HEK293 (cell line): ENCODE results near the gene MAP1LC3B2.
A peak's percentile ranks its signal among the peaks of the same experiment; 100 is the strongest.

Experiments
- CTCF ChIA-PET: fragments of 350-600 bp; formaldehyde crosslinking; extraction: SDS; loops from one replicate; lab custom pipeline; 2021; ENCODE audit warnings: antibody characterized with exemption; lab: Yijun Ruan, JAX
- POLR2A ChIA-PET: fragments of 300-600 bp; formaldehyde crosslinking; extraction: SDS; loops from one replicate; lab custom pipeline; 2020; ENCODE audit warnings: antibody characterized with exemption, inconsistent platforms; lab: Yijun Ruan, JAX
- H3K27ac ChIP-seq: fragments of 200-500 bp; sonication (Bioruptor generic); 2 replicates; pipeline ENCODE4 v1.5.1; 2014; ENCODE audit warnings: low read depth, low read length, control low read depth, inconsistent platforms; ENCODE audit errors: extremely low read depth
- H3K36me3 ChIP-seq, 2 experiments: fragments of 200-500 bp in 1 of 2; sonication (Bioruptor generic) in 1 of 2; 1 replicate in 1 of 2; 2 replicates in 1 of 2; pipeline ENCODE4 v1.5.1; 2014 to 2017; ENCODE audit warnings: inconsistent platforms in 2 of 2, low read length in 2 of 2; ENCODE audit not compliant: control insufficient read depth in 2 of 2, insufficient read depth in 1 of 2
- H3K4me1 ChIP-seq: fragments of 200-500 bp; sonication (Bioruptor generic); 2 replicates; pipeline ENCODE4 v1.5.1; 2014; ENCODE audit warnings: mild to moderate bottlenecking, low read length, inconsistent platforms; ENCODE audit not compliant: control insufficient read depth, insufficient read depth
- H3K4me3 ChIP-seq: 2 replicates; pipeline ENCODE4 v1.5.1; 2011; ENCODE audit warnings: low read depth, mild to moderate bottlenecking, control low read depth, low read length, moderate library complexity
- H3K9me3 ChIP-seq: fragments of 200-500 bp; sonication (Bioruptor generic); 2 replicates; pipeline ENCODE4 v1.5.1; 2014; ENCODE audit warnings: low read depth, low read length, inconsistent platforms; ENCODE audit not compliant: control insufficient read depth, insufficient read depth
- ELK4 ChIP-seq: IDR thresholded peaks from 2 replicates; pipeline ENCODE4 v1.6.1; 2011; ENCODE audit warnings: mild to moderate bottlenecking, low read depth, low read length, borderline replicate concordance
- KLF17 ChIP-seq: fragments of 450-650 bp; formaldehyde crosslinking; IDR thresholded peaks from 2 replicates; pipeline ENCODE4 v1.5.1; 2016; ENCODE audit warnings: missing biosample characterization, missing genetic modification characterization
- KLF9 ChIP-seq: fragments of 450-650 bp; formaldehyde crosslinking; IDR thresholded peaks from 2 replicates; pipeline ENCODE4 v1.5.1; 2016; ENCODE audit warnings: missing biosample characterization, missing genetic modification characterization, low read depth
- PATZ1 ChIP-seq: fragments of 450-650 bp; formaldehyde crosslinking; IDR thresholded peaks from 2 replicates; pipeline ENCODE4 v1.5.1; 2016; ENCODE audit warnings: missing biosample characterization, missing genetic modification characterization
- PRDM10 ChIP-seq: fragments of 450-650 bp; formaldehyde crosslinking; IDR thresholded peaks from 2 replicates; pipeline ENCODE4 v1.5.1; 2016; ENCODE audit warnings: missing biosample characterization, missing genetic modification characterization
- ZBTB10 ChIP-seq: fragments of 450-650 bp; formaldehyde crosslinking; IDR thresholded peaks from 2 replicates; pipeline ENCODE4 v1.5.1; 2016; ENCODE audit warnings: missing biosample characterization, missing genetic modification characterization
- ZBTB8A ChIP-seq: fragments of 450-650 bp; formaldehyde crosslinking; IDR thresholded peaks from 2 replicates; pipeline ENCODE4 v1.5.1; 2016; ENCODE audit warnings: missing biosample characterization, missing genetic modification characterization
- ZFP41 ChIP-seq: fragments of 450-650 bp; formaldehyde crosslinking; IDR thresholded peaks from 2 replicates; pipeline ENCODE4 v1.5.1; 2016; ENCODE audit warnings: missing biosample characterization, missing genetic modification characterization, borderline replicate concordance
- ZNF138 ChIP-seq: fragments of 450-650 bp; formaldehyde crosslinking; IDR thresholded peaks from 2 replicates; pipeline ENCODE4 v1.5.1; 2016; ENCODE audit warnings: missing biosample characterization, missing genetic modification characterization, borderline replicate concordance
- ZNF362 ChIP-seq: fragments of 450-650 bp; formaldehyde crosslinking; IDR thresholded peaks from 2 replicates; pipeline ENCODE4 v1.5.1; 2016; ENCODE audit warnings: missing biosample characterization, missing genetic modification characterization
- ZNF416 ChIP-seq: fragments of 450-650 bp; formaldehyde crosslinking; IDR thresholded peaks from 2 replicates; pipeline ENCODE4 v1.5.1; 2016; ENCODE audit warnings: missing biosample characterization, missing genetic modification characterization
- ZNF596 ChIP-seq: fragments of 450-650 bp; IDR thresholded peaks from 2 replicates; pipeline ENCODE4 v1.5.0; 2018; ENCODE audit warnings: missing biosample characterization, mild to moderate bottlenecking, missing genetic modification characterization, moderate library complexity
- ZNF621 ChIP-seq: fragments of 450-650 bp; formaldehyde crosslinking; IDR thresholded peaks from 2 replicates; pipeline ENCODE4 v1.5.1; 2017; ENCODE audit warnings: missing biosample characterization, missing genetic modification characterization
- ZNF792 ChIP-seq: fragments of 450-650 bp; formaldehyde crosslinking; IDR thresholded peaks from 2 replicates; pipeline ENCODE4 v1.5.1; 2016; ENCODE audit warnings: missing biosample characterization, missing genetic modification characterization
- ZNF837 ChIP-seq: fragments of 450-650 bp; formaldehyde crosslinking; IDR thresholded peaks from 2 replicates; pipeline ENCODE4 v1.5.1; 2016; ENCODE audit warnings: missing biosample characterization, missing genetic modification characterization

The MAP1LC3B2 gene

GRCh38 chr12:116534311-116535121 lies 24.7 kb upstream of the MAP1LC3B2 start (continued):
- peak; percentile 87 for TF ChIP-seq PRDM10 (tag by site-specific recombination)

- no peak overlapping the region for H3K4me3 ChIP-seq
- no peaks in the 10 kb centered on the region for H3K36me3 ChIP-seq
- POLR2A ChIA-PET, result interaction anchor here (0.7 kb wide), 1 partner anchor 11 kb away, joined by 4 read pairs; no protein-coding TSS in a partner anchor
- H3K4me1 ChIP-seq, result peaks cover 4% of the 10 kb centered on the region
- no peaks in the 10 kb centered on the region for H3K9me3 ChIP-seq
- TF ChIP-seq PATZ1 (tag by site-specific recombination) (no peak), ZNF362 (peak; percentile 87)
- TF ChIP-seq, all 188 proteins: peak for 1
- CTCF ChIA-PET, result no interaction called here
- H3K27ac ChIP-seq, result no peak overlapping the region
Observed at GRCh38 chr12:116535241-116535640, 23.9 kb upstream of the MAP1LC3B2 start.

- CTCF ChIA-PET, result interaction anchor here (0.6 kb wide), 1 partner anchor 261 kb away, joined by 4 read pairs; no protein-coding TSS in a partner anchor
- Histone ChIP-seq H3K27ac (no peak overlapping the region), H3K36me3 (no peaks in the 10 kb centered on the region), H3K4me3 (no peak overlapping the region), H3K9me3 (no peaks in the 10 kb centered on the region), H3K4me1 (peaks cover 4% of the 10 kb centered on the region)
- POLR2A ChIA-PET, result interaction anchor here (0.6 kb wide), 1 partner anchor 447 kb away, joined by 8 read pairs; no protein-coding TSS in a partner anchor
- TF ChIP-seq ZBTB10, result no peak
- no peak for TF ChIP-seq ZNF837 (tag by site-specific recombination)
- TF ChIP-seq KLF9 (tag by site-specific recombination), result no peak
- no peak for TF ChIP-seq ZNF138
- no peak for TF ChIP-seq ZBTB8A
- no peak for TF ChIP-seq ZNF416 (tag by site-specific recombination)
- TF ChIP-seq ZNF792 (tag by site-specific recombination), result no peak
- no peak for TF ChIP-seq ZNF621
- TF ChIP-seq KLF17, result no peak
- TF ChIP-seq ZFP41 (tag by site-specific recombination), result no peak
- TF ChIP-seq ELK4, result no peak
- TF ChIP-seq ZNF596 (tag by site-specific recombination), result no peak
Observed at GRCh38 chr12:116537101-116537904, 21.9 kb upstream of the MAP1LC3B2 start.
